Measurements from ENCODE around the gene PRMT3. TPM values are rescaled to one million over a fixed set of nuclear protein-coding genes. Genes with fewer than 3 reads are reported as not detected.

The PRMT3 gene
- total and polyA plus RNA-seq, 2 donors (not counting 3 experiments of a cell fraction or from before 2014, with no cell fraction given): 6.2 to 13.3 TPM

DNA sequence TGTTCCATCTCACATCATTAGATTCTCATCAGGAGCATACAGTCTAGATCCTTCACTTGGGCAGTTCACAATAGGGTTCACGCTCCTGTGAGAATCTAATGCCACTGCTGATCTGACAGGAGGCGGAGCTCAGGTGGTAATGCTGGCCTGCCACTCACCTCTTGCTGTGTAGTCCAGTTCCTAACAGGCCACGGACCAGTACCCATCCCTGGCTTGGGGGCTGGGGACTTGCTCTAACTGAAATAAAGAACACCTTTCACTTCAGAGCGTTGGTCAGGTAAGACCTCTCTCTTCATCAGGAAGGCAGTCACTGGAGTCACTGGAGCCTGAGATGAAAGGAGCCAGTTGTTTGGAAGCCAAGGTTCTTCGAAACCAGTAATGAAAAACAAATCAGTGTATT lies 41.7 kb downstream of the PRMT3 start:
- Histone ChIP-seq H3K27me3 (ENCODE audit: control insufficient read depth in 2 of 2, insufficient read depth in 2 of 2, low read length in 2 of 2) (no peaks in the 10 kb centered on the region), H3K4me2 (ENCODE audit: insufficient read depth, low read length) (no peak overlapping the region), H2AFZ (ENCODE audit: low read depth, low read length) (no peak overlapping the region), H3K9ac (replicated peaks; ENCODE audit: extremely low read depth, insufficient read depth, low read length) (no peak overlapping the region), H3K4me3 (replicated peaks in 1 of 3; ENCODE audit: insufficient read depth in 1 of 3, low read depth in 1 of 3, low read length in 3 of 3) (no peak overlapping the region), H3K9me3 (replicated peaks; ENCODE audit: control insufficient read depth, insufficient read depth, low read length) (no peaks in the 10 kb centered on the region), H3K4me1 (ENCODE audit: control insufficient read depth, extremely low read depth, insufficient read depth, low read length) (no peaks in the 10 kb centered on the region), H4K20me1 (replicated peaks; ENCODE audit: control insufficient read depth, extremely low read depth, insufficient read depth, low read length) (no peaks in the 10 kb centered on the region), H3K36me3 (ENCODE audit: control insufficient read depth in 2 of 2, extremely low read depth in 1 of 2, insufficient read depth in 2 of 2, low read length in 2 of 2) (no peaks in the 10 kb centered on the region), H3K79me2 (ENCODE audit: control insufficient read depth, insufficient read depth, low read length) (no peaks in the 10 kb centered on the region), H3K27ac (ENCODE audit: insufficient read depth, low read depth, low read length) (no peak overlapping the region), H3K9me1 (replicated peaks; ENCODE audit: control insufficient read depth, extremely low read depth, insufficient read depth, low read length) (no peaks in the 10 kb centered on the region)
- FAIRE-seq (no peak), DNase-seq (ENCODE audit: low read depth, low spot score) (no peak)
- ChIA-PET POLR2A (no interaction called here), CTCF (interaction anchor here (2.6 kb wide), 1 partner anchor 10 kb away, joined by 8 read pairs; no protein-coding TSS in a partner anchor)
- no TSS peak for BruUV-seq (replicated peaks)
- no peak for TF ChIP-seq JUN (IDR thresholded peaks at IDR 0.05; ENCODE audit: borderline replicate concordance, insufficient read depth, insufficient read length, low read depth)
- no peak for TF ChIP-seq POLR2AphosphoS5 (IDR thresholded peaks at IDR 0.05; ENCODE audit: insufficient read depth, low read depth, low read length)
- no peak for TF ChIP-seq GATA2 (IDR thresholded peaks at IDR 0.05; ENCODE audit: insufficient read depth, insufficient read length, low read depth, low read length)
- no peak for TF ChIP-seq POLR2A (IDR thresholded peaks at IDR 0.05; ENCODE audit: low read depth, low read length)
- TF ChIP-seq, protein P1, sequence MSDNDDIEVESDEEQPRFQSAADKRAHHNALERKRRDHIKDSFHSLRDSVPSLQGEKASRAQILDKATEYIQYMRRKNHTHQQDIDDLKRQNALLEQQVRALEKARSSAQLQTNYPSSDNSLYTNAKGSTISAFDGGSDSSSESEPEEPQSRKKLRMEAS (IDR thresholded peaks at IDR 0.05; ENCODE audit: insufficient read depth, insufficient read length): no peak
- TF ChIP-seq, protein P2, sequence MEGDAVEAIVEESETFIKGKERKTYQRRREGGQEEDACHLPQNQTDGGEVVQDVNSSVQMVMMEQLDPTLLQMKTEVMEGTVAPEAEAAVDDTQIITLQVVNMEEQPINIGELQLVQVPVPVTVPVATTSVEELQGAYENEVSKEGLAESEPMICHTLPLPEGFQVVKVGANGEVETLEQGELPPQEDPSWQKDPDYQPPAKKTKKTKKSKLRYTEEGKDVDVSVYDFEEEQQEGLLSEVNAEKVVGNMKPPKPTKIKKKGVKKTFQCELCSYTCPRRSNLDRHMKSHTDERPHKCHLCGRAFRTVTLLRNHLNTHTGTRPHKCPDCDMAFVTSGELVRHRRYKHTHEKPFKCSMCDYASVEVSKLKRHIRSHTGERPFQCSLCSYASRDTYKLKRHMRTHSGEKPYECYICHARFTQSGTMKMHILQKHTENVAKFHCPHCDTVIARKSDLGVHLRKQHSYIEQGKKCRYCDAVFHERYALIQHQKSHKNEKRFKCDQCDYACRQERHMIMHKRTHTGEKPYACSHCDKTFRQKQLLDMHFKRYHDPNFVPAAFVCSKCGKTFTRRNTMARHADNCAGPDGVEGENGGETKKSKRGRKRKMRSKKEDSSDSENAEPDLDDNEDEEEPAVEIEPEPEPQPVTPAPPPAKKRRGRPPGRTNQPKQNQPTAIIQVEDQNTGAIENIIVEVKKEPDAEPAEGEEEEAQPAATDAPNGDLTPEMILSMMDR (IDR thresholded peaks at IDR 0.05; ENCODE audit: extremely low read depth in 1 of 2, insufficient read depth in 1 of 2, low read depth in 1 of 2, low read length in 2 of 2): no peak
- TF ChIP-seq FOS (IDR thresholded peaks at IDR 0.05; ENCODE audit: borderline replicate concordance, insufficient read depth, low read length): no peak
- TF ChIP-seq EZH2 (IDR thresholded peaks at IDR 0.05; ENCODE audit: borderline replicate concordance, low read depth, low read length, severe bottlenecking): no peak
- no peak for TF ChIP-seq MYC (IDR thresholded peaks at IDR 0.05; ENCODE audit: low read depth, low read length)
- dilution Hi-C loops (cut with MboI; ENCODE audit: extremely low pct_ligation_motif_present, low sequenced_read_pairs): no loop called here
- intact Hi-C loops (cut with micrococcal nuclease): no loop called here
